Mesothelial cell of epicardium (in vitro differentiated cells): ENCODE measurements around the gene ANHX. TPM values are rescaled to one million over a fixed set of nuclear protein-coding genes. Genes with fewer than 3 reads are reported as not detected.

Experiments
- DNase-seq, 2 experiments: peaks; one replicate each; pipeline ENCODE4 v3.0.0; 2021; ENCODE audit warnings: low spot score in 2 of 2; ENCODE audit not compliant: unreplicated experiment in 2 of 2
- H3K27ac Mint-ChIP-seq: 2 replicates; pipeline ENCODE4 v1.8.0; 2021; ENCODE audit warnings: mixed read lengths
- H3K27me3 Mint-ChIP-seq: 2 replicates; pipeline ENCODE4 v1.8.0; 2021; ENCODE audit warnings: low read depth, mixed read lengths
- H3K36me3 Mint-ChIP-seq: 2 replicates; pipeline ENCODE4 v1.8.0; 2021; ENCODE audit warnings: mixed read lengths
- H3K4me1 Mint-ChIP-seq: 2 replicates; pipeline ENCODE4 v1.8.0; 2021; ENCODE audit warnings: mixed read lengths
- H3K4me3 Mint-ChIP-seq: 2 replicates; pipeline ENCODE4 v1.8.0; 2021; ENCODE audit warnings: mild to moderate bottlenecking, moderate library complexity, mixed read lengths
- H3K9me3 Mint-ChIP-seq: 2 replicates; pipeline ENCODE4 v1.8.0; 2021; ENCODE audit warnings: mixed read lengths
- CTCF ChIP-seq: fragments of 200-600 bp; sonication (generic); IDR thresholded peaks from one replicate; pipeline ENCODE4 v1.5.0; 2021; ENCODE audit warnings: antibody characterized with exemption; ENCODE audit not compliant: unreplicated experiment
- total RNA-seq: library from RNA; stranded (reverse); gene quantifications from 3 replicates; pipeline ENCODE4 v1.2.1, GENCODE V29; 2021

The ANHX gene
- total RNA-seq, 1 donor from 2014 or later, result not detected

DNA sequence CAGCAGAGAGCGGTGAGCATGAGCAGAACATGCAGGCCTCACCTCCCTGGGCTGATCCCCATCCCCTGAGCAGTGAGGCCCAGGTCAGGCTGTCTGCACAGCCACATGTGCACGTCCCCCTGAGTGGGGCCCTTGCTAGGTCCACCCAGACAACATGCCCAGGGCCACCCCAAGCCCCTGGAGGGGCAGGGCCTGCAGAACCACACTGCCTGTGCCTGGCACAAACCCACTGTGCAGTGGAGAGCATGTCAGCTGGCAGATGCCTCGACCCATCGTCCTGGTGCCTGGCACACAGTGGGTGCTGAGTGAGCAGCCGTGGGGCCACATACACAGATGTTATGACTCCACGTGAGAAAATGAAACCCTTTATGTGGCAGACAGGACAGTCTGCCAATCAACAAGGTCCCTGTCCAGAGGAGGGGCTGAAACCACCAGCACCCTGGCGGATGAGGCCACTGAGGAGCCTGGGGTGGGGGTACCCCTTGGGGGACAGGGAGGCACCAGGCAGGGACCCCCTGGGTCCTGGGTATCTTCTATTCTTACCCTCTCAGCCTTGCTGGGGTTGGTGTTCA is 8.3 kb downstream of the ANHX start:
- DNase-seq, result no peak
- H3K9me3 Mint-ChIP-seq, result peaks cover 49% of the 10 kb centered on the region
- H3K4me1 Mint-ChIP-seq, result no peaks in the 10 kb centered on the region
- H3K27ac Mint-ChIP-seq, result no peak overlapping the region
- H3K36me3 Mint-ChIP-seq, result peaks cover 12% of the 10 kb centered on the region
- no peaks in the 10 kb centered on the region for H3K27me3 Mint-ChIP-seq
- no peak for TF ChIP-seq CTCF
- no peak overlapping the region for H3K4me3 Mint-ChIP-seq

- H3K4me3 Mint-ChIP-seq, result no peak overlapping the region
- H3K9me3 Mint-ChIP-seq, result peaks cover 50% of the 10 kb centered on the region
- H3K27me3 Mint-ChIP-seq, result no peaks in the 10 kb centered on the region
- no peak overlapping the region for H3K27ac Mint-ChIP-seq
- H3K4me1 Mint-ChIP-seq, result no peaks in the 10 kb centered on the region
- no peak for TF ChIP-seq CTCF
- H3K36me3 Mint-ChIP-seq, result peaks cover 12% of the 10 kb centered on the region
- no peak for DNase-seq
Measured at GRCh38 chr12:133226690-133227089, 9.0 kb downstream of the ANHX start.

GRCh38 chr12:133225527-133225926 is 10.2 kb downstream of the ANHX start:
- Mint-ChIP-seq H3K27me3 (no peaks in the 10 kb centered on the region), H3K27ac (no peak overlapping the region), H3K9me3 (peaks cover 41% of the 10 kb centered on the region), H3K4me1 (no peaks in the 10 kb centered on the region), H3K4me3 (no peak overlapping the region), H3K36me3 (peaks cover 12% of the 10 kb centered on the region)
- DNase-seq, result no peak
- no peak for TF ChIP-seq CTCF

GRCh38 chr12:133222211-133222610 is 13.5 kb downstream of the ANHX start:
- DNase-seq, result no peak
- no peaks in the 10 kb centered on the region for H3K4me1 Mint-ChIP-seq
- H3K4me3 Mint-ChIP-seq, result no peak overlapping the region
- H3K27ac Mint-ChIP-seq, result no peak overlapping the region
- H3K27me3 Mint-ChIP-seq, result no peaks in the 10 kb centered on the region
- H3K36me3 Mint-ChIP-seq, result peaks cover 8% of the 10 kb centered on the region
- H3K9me3 Mint-ChIP-seq, result peaks cover 46% of the 10 kb centered on the region
- no peak for TF ChIP-seq CTCF

DNA sequence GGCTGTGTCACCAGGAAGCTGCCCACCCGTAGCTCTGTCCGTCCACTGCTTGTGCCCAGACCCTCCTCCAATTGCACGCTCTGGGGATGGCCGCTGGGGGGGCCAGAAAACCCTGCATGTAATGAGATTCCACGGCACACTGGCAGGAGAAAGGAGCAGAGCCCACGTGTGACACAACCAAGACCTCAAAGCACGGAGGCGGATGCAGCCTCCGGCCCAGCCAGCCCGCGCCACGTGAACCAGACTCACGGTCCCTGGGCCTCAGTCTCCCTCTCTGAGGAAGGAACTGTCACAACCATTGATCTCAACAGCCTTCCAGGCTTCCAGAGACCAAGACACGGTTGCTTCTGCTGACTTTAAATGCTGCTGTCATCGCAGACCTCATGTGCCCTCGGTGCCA is 14.4 kb downstream of the ANHX start:
- DNase-seq, result no peak
- H3K36me3 Mint-ChIP-seq, result peaks cover 8% of the 10 kb centered on the region
- H3K4me3 Mint-ChIP-seq, result no peak overlapping the region
- TF ChIP-seq CTCF, result no peak
- no peaks in the 10 kb centered on the region for H3K4me1 Mint-ChIP-seq
- H3K27ac Mint-ChIP-seq, result no peak overlapping the region
- H3K9me3 Mint-ChIP-seq, result peaks cover 46% of the 10 kb centered on the region
- H3K27me3 Mint-ChIP-seq, result no peaks in the 10 kb centered on the region

DNA sequence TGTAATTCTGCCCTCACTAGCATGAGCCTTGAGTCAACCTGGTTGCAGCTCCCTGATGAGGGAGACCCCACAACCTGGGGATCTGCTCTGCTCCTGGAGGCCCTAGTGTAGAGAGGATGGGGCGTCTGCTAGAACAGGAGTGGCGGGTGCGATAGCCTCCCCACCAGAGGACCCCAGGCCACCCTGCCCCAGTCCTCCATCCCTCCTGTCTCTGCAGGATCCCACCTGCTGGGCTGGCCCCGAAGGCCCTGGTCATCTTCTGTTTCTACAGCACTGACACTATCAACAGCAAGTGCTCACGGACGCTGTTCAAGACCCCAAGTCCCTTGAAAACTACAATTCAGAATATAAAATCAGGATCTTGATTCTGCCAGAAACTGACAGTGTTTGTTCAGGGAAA is 15.2 kb downstream of the ANHX start:
- no peak for DNase-seq
- peaks cover 46% of the 10 kb centered on the region for H3K9me3 Mint-ChIP-seq
- TF ChIP-seq CTCF, result no peak

More for the DNA sequence above, 15.2 kb downstream of the ANHX start:
- Mint-ChIP-seq H3K27ac (no peak overlapping the region), H3K4me1 (no peaks in the 10 kb centered on the region), H3K4me3 (no peak overlapping the region), H3K36me3 (peaks cover 8% of the 10 kb centered on the region), H3K27me3 (no peaks in the 10 kb centered on the region)
